ENCODE measurements around the gene C1QTNF1.
"Not testable (repeated sequence)": the region's sequence is repeated elsewhere in the genome, so short reads cannot be mapped to it uniquely, and the experiment has no call there.

Gene C1QTNF1

DNA sequence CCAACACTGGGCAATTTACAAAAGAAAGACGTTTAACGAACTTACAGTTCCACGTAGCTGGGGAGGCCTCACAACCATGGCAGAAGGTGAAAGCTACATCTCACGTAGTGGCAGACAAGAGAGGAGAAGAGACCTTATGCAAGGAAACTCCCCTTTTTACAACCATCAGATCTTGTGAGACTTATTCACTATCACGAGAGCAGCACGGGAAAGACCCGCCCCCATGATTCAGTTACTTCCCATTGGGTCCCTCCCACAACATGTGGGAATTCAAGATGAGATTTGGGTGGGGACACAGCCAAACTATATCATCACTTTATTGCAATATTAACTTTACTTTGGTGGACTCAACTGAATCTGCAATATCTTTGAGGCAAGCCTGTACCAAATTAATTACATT, 38.7 kb downstream of the C1QTNF1 start:
- no peak for DNase-seq

DNA sequence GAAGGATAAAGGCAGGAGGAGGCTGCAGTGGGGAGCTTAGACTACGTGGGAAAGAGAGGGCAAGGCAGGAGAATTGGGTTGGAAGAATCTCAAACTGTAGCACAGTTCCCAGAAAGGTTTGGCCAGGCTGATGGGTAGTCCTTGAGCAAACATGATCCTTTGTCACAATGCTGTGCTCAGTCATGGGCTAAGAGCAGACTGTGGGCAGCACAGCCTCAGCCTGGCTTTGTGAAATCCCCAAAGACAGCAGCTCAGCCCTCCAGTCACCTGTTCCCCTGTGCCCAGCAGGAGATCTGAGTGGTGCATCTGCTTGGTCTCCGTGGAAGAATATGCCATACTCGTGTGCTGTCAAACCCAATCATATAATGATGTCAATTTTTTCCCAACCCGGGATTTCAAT, 40.1 kb downstream of the C1QTNF1 start:
- peak; percentile 6 for DNase-seq

DNA sequence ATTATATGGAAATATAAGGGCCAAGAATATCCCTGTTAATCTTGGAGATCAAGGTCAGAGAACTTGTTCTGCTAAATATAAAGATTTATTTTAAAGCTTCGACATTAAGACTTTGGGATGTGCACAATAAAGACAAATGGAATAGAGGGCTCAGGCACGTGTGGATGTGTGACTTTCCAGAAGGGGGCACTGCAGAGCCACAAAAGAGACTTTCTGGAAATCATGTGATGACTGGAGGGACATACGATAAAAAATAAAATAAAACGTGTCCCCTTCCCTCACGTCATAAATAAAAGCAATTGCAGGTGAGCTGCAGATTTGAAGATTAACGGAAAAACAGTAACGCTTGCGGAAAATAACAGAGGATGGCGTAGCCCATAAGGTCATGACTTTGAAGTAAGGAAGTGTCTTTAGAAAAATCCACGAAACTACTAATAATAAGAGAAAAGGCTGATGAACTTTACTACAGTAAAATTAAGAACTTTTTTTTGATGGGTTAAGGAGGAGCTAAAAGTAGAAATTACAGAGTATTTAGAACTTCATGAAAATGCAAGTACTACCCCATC, 41.2 kb downstream of the C1QTNF1 start:
- peak; percentile 33 for DNase-seq

DNA sequence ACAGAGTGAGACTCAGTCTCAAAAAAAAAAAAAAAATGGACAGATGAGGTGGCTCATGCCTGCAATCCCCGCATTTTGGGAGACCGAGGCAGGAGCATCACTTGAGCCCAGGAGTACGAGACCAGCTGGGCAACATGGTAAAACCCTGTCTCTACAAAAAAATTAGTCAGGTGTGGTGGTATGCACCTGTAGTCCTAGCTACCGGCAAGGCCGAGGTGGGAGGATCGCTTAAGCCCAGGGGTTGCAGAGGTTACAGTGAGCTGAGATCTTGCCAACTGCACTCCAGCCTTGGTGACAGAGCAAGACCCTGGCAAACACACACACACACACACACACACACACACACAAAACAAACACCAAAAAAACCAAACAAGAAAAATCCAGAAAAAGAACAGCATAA, 43.0 kb downstream of the C1QTNF1 start:
- no peak for DNase-seq

DNA sequence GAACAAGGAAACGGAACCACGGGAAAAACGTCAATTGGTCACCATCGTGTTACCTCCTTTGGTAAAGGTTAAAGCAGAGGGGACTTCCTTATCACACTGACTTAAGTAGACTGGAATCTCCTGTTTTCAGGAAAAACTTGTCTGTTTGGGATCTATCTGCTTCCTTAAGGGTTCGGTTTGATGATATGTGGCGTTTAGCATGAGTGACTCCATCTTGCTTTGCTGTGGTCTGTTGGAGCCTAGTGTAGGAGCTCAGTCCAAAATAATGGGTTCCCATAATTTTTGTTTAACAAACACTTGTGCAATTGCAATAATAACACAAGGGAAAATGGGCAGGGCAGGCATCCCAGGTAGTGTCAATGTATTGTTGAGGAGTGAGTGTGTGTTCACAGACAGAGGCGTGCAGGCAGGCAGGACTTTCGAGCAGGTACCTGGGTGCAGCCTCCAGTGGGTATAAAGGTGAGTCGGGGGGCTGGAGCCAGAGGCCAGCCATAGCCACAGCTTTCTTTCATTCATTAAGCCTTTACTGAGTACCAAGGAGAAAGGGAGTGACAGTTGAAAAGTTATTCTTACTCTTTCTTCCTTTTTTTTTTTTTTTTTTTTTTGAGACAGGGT, 46.4 kb downstream of the C1QTNF1 start:
- DNase-seq, result no peak

DNA sequence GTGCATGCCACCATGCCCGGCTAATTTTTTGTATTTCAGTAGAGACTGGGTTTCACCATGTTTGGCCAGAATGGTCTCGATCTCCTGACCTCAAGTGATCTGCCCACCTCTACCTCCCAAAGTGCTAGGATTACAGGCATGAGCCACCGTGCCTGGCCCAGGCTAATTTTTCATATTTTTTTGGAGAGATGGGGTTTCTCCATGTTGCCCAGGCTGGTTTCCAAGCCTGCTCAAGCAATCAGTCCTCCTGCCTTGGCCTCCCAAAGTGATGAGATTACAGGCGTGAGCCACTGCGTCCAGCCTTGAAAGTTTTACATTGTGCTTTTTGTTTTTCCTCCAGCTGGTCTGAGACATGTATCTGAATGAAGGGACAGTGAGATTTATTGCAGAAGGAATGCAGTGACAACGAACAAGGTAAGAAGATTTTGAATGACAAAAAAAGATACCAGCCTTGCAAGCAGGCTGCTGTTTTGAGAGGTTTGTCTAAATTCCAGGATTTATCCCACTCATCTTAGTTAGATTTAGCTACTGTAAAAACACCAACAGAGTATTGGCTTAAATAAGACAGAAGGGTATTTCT, 47.3 kb downstream of the C1QTNF1 start:
- DNase-seq, result no peak

DNA sequence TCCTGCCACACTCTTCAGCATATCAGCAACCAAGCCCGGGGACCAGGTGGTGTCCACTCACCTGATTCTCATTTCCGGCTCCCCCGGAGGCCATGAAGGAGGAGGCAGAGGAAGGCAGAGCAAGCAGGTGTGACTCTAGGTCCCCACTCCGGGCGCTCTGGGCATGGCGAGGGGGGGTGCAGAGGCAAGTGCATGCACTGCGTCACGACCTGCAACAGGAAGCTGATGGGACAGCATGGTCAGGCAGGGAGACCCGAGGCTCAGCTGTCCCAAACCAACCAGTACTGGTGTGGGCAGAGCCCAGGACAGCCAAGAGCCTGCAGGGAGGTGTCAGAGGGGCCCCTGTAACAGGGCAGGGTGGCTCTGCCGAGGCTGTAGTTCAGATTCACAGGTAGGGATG, 48.6 kb downstream of the C1QTNF1 start:
- no peak for DNase-seq

DNA sequence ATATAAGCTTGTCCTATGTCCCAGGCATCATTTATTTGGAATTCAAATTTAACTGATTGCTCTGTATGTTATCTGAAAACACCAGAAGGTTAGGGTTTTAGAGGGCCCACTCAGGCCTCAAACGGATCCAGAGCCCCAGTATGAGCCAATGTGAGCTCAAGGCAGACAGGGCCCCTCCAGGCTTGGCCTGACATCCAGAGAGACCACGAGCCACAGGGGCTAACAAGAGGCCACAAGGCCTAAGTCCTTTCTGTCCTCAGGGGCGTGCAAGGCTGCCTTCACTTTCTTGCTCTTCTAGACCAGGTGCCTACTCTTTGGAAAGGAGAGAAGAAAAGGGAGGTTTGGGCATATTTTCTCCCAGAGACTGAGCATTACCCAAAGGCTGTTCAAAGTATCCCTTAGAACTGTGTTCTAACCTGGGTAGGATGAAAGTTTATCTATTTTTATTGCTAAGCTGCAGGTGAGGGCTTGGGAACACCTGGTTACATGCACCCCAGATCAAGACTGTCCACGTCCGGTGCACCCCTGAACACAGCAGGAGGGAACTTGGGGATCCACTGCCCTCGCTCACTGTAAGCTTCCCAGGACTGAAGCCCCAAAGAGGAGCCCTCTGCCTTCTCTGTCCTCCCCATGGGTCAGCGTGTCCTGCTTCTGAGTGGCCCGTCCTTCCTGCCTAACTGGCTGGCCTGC, 49.2 kb downstream of the C1QTNF1 start:
- DNase-seq, result no peak

DNA sequence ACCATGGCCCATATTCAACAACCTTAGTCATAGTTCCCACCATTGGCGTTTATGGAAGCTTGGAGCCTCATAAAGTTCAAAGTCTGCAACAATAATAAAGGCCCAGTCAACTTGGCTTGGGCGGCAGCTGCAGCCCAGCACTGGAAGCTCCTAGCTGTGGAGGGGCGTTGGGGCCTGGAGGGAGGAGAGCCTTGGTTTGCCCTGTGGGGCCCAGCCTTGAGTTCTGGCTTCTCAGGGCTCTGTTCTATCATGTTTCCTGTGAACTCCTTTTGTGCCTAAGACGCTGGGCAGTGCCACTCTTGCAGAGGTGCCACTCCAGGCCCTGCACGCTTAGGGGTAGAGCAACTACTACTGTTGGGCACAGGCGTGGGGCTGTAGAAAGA, 49.7 kb downstream of the C1QTNF1 start:
- DNase-seq, result no peak

DNA sequence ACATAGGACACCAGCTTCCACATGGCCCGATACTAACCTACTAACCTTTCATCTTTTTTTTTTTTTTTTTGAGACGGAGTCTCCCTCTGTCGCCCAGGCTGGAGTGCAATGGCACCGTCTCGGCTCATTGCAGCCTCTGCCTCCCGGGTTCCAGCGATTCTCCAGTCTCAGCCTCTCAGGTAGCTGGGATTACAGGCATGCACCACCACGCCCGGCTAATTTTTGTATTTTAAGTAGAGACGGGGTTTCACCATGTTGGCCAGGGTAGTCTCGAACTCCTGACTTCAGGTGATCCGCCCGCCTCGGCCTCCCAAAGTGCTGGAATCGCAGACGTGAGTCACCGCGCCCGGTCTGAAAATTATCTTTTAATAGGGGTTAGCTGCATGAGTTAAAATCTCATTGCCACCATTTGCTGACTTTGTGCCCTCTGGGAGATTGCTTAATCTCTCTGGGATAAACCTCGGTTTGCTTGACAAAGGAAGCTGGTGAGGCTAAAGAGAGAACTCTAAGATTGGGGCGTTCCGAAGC, 50.2 kb downstream of the C1QTNF1 start:
- not testable (repeated sequence) for DNase-seq

DNA sequence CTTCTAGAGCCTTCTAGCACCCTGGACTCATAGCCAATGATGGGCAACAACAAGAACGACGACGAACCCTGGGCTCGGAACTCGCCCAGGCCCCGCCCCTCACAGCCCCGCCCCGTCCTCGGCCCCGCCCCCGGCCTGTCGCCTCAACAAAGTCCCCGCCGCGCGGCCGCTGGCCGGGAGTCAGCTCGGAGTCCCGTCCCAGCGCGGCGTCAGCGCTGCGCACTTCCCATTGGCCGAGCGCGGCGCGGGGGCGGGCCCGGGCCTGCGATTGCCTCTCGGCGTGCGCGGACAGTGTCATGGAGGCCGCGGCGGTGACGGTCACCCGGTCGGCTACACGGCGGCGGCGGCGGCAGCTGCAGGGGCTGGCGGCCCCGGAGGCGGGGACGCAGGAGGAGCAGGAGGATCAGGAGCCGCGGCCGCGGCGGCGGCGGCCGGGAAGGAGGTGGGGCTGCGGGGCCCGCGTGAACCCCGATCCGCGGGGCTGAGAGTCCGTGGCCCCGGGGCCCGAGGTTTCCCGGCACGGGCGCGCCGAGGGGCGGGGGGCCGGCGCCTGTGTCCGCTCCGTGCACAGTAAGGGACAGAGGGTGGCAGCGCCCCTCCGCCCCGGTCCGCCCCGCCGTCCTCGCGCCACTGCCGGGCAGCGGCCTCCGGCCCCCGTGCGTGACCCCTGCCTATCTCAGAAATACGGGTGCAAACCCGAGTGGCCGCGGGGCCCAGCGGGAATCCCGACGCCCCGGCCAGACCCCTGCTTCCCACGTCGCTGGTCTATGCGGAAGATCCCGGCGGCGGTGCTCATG, 50.9 kb downstream of the C1QTNF1 start, which contains the start of gene ENGASE:
ENGASE (plus strand) TSS at position 176 of the 797 bp plus-strand sequence; CDS start at position 297, 121 bp downstream.
- DNase-seq, result peak; percentile 91

DNA sequence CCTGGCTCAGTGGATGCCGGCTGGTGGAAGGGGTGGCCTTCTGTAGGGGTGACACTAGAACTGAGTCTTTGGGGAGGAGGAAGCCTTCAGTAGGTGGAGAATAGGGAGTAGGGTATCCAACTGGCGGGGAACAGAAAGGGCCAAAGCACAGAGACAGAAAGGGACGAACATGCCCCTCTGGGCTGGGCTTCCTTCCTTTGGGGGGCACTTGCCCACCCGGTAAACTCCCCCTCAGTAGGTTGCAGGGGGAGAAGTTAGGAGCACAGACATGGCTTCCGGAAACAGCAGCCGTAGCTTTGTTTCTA, 51.4 kb downstream of the C1QTNF1 start:
- no peak for DNase-seq

DNA sequence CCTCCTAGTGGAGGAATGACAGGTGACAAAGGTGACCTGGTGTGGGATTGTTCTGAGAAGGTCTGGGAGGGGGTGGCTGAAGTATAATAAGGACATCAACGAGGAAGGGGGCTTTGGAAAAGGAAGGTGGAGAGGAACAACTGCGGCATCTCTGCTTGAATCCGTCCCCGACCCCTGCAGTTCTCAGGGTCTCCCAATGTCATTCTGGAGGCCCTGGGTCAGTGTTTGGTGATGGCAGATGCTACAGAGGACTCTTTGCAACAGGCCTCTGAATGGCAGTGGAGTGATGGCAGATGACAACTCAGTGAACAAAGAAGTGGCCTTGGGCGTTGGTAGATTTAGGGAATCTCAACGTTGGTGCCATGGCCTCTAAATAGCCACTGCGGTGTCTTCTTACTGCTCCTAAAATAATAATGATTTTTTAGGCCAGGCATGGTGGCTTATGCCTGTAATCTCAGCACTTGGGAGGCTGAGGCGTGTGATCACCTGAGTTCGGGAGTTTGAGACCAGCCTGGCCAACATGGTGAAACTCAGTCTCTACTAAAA, 52.0 kb downstream of the C1QTNF1 start:
- no peak for DNase-seq

DNA sequence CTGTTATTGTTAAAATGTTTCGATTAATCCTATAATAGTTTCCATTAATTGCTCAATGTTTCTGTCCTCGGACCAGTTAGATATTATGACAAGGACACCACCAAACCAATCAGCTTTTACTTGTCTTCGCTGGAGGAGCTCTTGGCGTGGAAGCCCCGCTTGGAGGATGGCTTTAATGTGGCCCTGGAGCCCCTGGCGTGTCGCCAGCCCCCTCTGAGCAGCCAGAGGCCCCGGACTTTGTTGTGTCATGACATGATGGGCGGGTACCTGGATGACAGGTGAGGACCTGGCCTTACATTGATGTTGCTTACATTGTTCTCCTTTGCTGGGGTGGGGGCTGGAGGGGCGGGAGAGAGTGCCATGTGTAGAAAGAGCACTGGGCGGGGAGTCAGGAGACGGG, 53.6 kb downstream of the C1QTNF1 start:
- no peak for DNase-seq

DNA sequence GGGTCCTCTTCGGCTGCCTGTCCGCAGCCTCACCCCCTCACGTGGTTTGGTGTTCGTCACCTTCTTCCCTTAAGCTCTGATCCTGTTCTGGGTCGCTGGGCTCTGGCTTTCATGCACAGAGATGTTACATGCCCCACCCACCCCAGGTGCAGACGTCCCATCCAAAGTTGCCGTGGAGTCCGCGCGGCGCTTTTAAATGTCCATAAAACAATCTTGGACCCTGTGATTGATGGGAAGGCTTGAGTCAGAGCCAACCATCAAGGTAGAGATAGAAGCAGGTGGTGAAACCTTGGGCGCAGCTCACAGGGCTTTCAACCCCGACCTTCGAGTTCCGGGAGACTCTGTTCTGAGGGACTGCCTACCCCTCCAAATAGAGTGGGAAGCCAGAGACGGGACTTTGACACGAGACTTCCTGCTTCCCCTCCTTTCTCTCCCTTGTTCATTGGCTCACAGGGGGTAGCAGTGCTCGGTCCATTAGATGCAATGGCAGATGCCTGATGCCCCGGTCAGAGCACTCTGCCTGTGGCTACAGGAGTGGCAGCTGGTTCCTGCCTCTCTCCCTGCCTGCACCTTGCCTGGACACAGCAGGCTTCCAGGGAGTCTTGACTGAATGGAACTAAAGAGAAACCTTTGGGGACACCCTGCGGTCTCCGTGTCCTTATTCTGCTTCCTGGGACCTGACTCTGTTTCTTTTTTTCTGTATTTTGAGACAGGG, 54.7 kb downstream of the C1QTNF1 start:
- DNase-seq, result no peak

DNA sequence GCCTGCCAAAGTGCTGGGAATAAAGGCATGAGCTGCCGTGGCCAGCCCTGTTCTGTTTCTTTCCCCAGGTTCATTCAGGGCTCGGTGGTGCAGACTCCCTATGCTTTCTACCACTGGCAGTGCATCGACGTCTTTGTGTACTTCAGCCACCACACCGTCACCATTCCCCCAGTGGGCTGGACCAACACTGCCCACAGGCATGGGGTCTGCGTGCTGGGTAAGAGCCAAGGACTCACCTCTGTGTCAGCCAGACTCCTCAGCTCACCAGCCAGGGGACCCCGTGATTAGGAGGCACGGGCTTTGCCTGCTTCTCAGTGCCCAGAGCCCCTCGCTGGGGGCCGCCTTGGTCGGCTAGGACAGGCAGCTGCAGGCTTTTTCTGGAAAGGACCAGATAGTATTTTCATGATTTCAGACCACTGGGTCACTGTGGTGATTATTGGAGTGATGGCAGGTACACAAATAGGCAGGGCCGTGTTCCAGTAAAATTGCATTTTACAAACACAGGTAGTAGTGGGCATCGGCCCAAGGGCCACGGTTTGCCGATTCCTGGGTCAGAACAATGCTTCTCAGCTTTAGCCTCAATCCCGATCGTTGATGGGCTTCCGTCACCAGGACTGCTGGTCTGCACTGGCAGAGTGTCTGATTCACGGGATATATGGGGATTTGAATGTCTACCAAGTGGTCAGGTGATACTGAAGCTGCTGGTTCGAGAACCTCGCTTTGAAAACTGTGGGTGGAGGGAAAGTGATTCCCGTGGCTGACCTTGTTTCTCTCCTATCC, 55.6 kb downstream of the C1QTNF1 start:
- no peak for DNase-seq

DNA sequence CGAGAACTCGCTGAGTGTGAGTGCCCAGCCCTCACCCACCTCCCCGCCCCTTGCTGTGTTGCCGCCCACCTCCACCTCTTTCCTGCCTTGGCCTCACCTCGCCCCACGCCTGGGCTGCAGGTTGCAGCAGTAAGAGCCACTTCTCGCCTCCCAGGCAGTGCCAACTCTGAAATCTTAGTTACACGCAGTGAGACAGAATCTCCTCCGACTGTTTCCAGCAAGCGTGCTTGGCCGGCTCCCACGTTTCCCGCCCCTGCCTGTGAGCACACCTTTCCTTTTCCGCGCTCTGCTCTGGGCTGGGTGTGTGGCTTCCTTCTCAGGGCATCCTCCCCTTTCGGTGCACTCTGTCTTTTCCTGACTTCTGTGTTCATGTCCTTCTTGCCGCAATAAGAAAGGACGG, 56.4 kb downstream of the C1QTNF1 start:
- no peak for DNase-seq

DNA sequence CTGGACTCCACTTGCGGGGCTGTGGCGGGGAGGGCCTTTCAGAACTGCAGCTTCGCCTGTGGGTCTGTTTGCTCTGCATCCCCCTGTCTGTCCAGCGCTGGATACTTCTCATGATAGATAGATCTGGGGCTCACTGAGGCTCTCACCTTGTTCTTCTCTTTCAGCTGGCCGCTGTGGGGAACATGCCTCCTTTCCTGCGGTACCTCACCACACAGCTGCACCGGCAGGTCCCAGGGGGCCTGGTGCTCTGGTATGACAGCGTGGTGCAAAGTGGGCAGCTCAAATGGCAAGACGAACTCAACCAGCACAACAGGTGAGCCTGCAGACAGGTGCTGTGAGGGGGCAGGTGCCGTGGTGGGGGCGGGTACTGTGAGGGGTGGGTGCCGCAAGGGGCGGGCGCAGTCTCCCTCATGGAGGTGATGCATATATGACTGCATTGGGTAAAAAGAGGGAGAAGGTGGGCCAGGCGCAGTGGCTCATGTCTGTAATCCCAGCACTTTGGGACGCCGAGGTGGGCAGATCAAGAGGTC, 56.9 kb downstream of the C1QTNF1 start:
- no peak for DNase-seq

DNA sequence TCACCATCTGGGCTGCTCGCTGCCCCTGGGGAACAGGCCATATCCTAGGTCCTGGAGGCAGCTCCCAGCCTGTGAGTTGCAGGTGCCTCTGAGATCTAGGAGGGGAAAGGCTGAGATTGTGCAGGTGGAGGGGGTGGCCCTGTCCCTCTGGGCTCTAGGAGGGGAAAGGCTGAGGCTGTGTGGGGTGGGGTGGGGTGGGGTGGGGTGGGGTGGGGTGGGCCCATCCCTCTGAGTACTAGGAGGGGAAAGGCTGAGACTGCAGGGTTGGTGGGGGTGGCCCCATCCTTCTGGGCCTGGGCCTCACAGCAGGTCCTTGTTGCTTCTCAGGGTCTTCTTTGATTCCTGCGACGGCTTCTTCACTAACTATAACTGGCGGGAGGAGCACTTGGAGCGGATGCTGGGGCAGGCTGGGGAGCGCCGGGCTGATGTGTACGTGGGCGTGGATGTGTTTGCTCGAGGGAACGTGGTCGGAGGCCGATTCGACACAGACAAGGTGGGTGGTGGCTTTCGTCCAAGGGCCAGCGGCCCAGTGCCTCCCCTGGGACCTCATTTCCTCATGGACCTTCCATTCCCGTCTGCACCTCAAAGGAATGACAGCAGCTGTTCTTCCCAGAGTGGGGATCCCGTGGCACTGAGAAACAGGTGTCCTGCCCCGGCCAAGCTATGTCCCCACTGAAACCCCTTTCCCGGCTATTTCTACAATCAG, 57.8 kb downstream of the C1QTNF1 start:
- DNase-seq, result no peak

Measured in NCI-H146 (cell line).